H1 (cell line): ENCODE results near the gene PBX1. TPM values are rescaled to one million over a fixed set of nuclear protein-coding genes. Genes with fewer than 3 reads are reported as not detected.

Experiments used
- CTCF ChIA-PET: fragments of 300-600 bp; sonication (Branson Sonifier 250); formaldehyde crosslinking; loops from one replicate; lab custom pipeline; 2021; ENCODE audit not compliant: partially characterized antibody; lab: Charles Lee
- POLR2A ChIA-PET: fragments of 300-600 bp; sonication (Branson Sonifier 250); formaldehyde crosslinking; loops from one replicate; lab custom pipeline; 2021; ENCODE audit warnings: inconsistent platforms; ENCODE audit not compliant: partially characterized antibody; lab: Charles Lee
- DNase-seq, 2 experiments: peaks; one replicate each; pipeline versions ENCODE4 v3.0.0 to v3.0.0-alpha.2; 2010 to 2022; ENCODE audit warnings: low spot score in 2 of 2, low read depth in 1 of 2, mixed read lengths in 1 of 2
- FAIRE-seq: peaks from 2 replicates; lab custom pipeline; 2011; peaks lifted over from hg19 to GRCh38; lab: Jason Lieb, UNC
- H2AFZ ChIP-seq: 2 replicates; pipeline ENCODE4 v1.8.1; 2012; ENCODE audit warnings: low read length, inconsistent platforms
- H2AK5ac ChIP-seq: 2 replicates; pipeline ENCODE4 v1.6.1; 2013; ENCODE audit warnings: low read depth, low read length
- H2BK120ac ChIP-seq: replicated peaks from 2 replicates; pipeline ENCODE3; 2013; ENCODE audit warnings: low read depth, low read length, inconsistent platforms
- H2BK12ac ChIP-seq: 2 replicates; pipeline ENCODE4 v1.6.1; 2013; ENCODE audit warnings: low read depth, low read length
- H2BK15ac ChIP-seq: 2 replicates; pipeline ENCODE4 v1.6.1; 2013; ENCODE audit warnings: low read length
- H2BK20ac ChIP-seq: 2 replicates; pipeline ENCODE4 v1.6.1; 2013; ENCODE audit warnings: low read length
- H2BK5ac ChIP-seq: 2 replicates; pipeline ENCODE4 v1.6.1; 2013; ENCODE audit warnings: low read depth, low read length
- H3K14ac ChIP-seq: 2 replicates; pipeline ENCODE4 v1.6.1; 2013; ENCODE audit warnings: inconsistent platforms; ENCODE audit not compliant: insufficient read length
- H3K18ac ChIP-seq: 2 replicates; pipeline ENCODE4 v1.6.1; 2013; ENCODE audit warnings: low read length; ENCODE audit errors: extremely low read depth
- H3K23ac ChIP-seq: 2 replicates; pipeline ENCODE4 v1.6.1; 2013; ENCODE audit warnings: inconsistent platforms; ENCODE audit not compliant: insufficient read length
- H3K23me2 ChIP-seq: 2 replicates; pipeline ENCODE4 v1.6.1; 2013; ENCODE audit warnings: low read depth, low read length
- H3K27ac ChIP-seq: 2 replicates; pipeline ENCODE4 v1.6.1; 2011; ENCODE audit warnings: low read depth, low read length, inconsistent platforms
- H3K27me3 ChIP-seq, 4 experiments: replicated peaks in 1 of 4; 1 replicate in 1 of 4; 2 replicates in 3 of 4; pipeline versions ENCODE4 v1.6.1 to v1.8.1; 2011 to 2013; ENCODE audit warnings: low read length in 3 of 4, mild to moderate bottlenecking in 3 of 4, inconsistent platforms in 2 of 4, mixed read lengths in 2 of 4, moderate library complexity in 1 of 4; ENCODE audit not compliant: control insufficient read depth in 3 of 4, insufficient read depth in 3 of 4; ENCODE audit errors: extremely low read depth in 1 of 4
- H3K36me3 ChIP-seq, 4 experiments: 2 replicates each; pipeline versions ENCODE4 v1.6.1 to v1.8.1; 2011 to 2013; ENCODE audit warnings: mild to moderate bottlenecking in 4 of 4, low read length in 3 of 4, moderate library complexity in 2 of 4, control low read depth in 1 of 4, inconsistent platforms in 1 of 4; ENCODE audit not compliant: insufficient read depth in 4 of 4, control insufficient read depth in 2 of 4
- H3K4ac ChIP-seq: replicated peaks from 2 replicates; pipeline ENCODE3; 2013; ENCODE audit warnings: low read length, low read depth, mixed read lengths, inconsistent platforms; ENCODE audit not compliant: insufficient read length
- H3K4me1 ChIP-seq, 4 experiments: replicated peaks in 1 of 4; 1 replicate in 1 of 4; 2 replicates in 3 of 4; pipeline versions ENCODE4 v1.6.1 to v1.8.1; 2011 to 2013; ENCODE audit warnings: low read length in 3 of 4, inconsistent platforms in 2 of 4, mixed read lengths in 1 of 4; ENCODE audit not compliant: insufficient read depth in 4 of 4, control insufficient read depth in 3 of 4
- H3K4me2 ChIP-seq, 2 experiments: 2 replicates each; pipeline versions ENCODE4 v1.6.1 to v1.8.1; 2011 to 2013; ENCODE audit warnings: low read depth in 2 of 2, low read length in 2 of 2, control low read depth in 1 of 2, inconsistent platforms in 1 of 2, mild to moderate bottlenecking in 1 of 2; ENCODE audit not compliant: insufficient read depth in 1 of 2
- H3K4me3 ChIP-seq, 4 experiments: fragments of 200-600, 300-600 bp in 1 of 4; sonication (generic), shearing (Covaris generic), sonication (Bioruptor Twin) in 1 of 4; 2 replicates each; pipeline versions ENCODE4 v1.5.1 to v1.8.1; 2011 to 2016; ENCODE audit warnings: low read length in 4 of 4, low read depth in 3 of 4, control low read depth in 2 of 4, inconsistent platforms in 2 of 4, mild to moderate bottlenecking in 2 of 4, mixed read lengths in 1 of 4, moderate library complexity in 1 of 4; ENCODE audit not compliant: insufficient read depth in 2 of 4; ENCODE audit errors: extremely low read depth in 1 of 4
- H3K56ac ChIP-seq: replicated peaks from 2 replicates; pipeline ENCODE3; 2013; ENCODE audit warnings: low read depth, mild to moderate bottlenecking, mixed read lengths, low read length, inconsistent platforms; ENCODE audit not compliant: insufficient read length
- H3K79me1 ChIP-seq: 2 replicates; pipeline ENCODE4 v1.6.1; 2013; ENCODE audit warnings: low read depth, low read length, control low read depth
- H3K79me2 ChIP-seq, 2 experiments: 2 replicates each; pipeline versions ENCODE4 v1.6.1 to v1.8.1; 2012 to 2013; ENCODE audit warnings: low read length in 2 of 2, mild to moderate bottlenecking in 2 of 2, inconsistent platforms in 1 of 2; ENCODE audit not compliant: insufficient read depth in 2 of 2, control insufficient read depth in 1 of 2
- H3K9ac ChIP-seq, 4 experiments: replicated peaks in 1 of 4; 1 replicate in 1 of 4; 2 replicates in 3 of 4; pipeline versions ENCODE4 v1.6.1 to v1.8.1; 2011 to 2013; ENCODE audit warnings: low read depth in 3 of 4, low read length in 3 of 4, control low read depth in 2 of 4, mild to moderate bottlenecking in 2 of 4, moderate library complexity in 2 of 4, inconsistent platforms in 1 of 4; ENCODE audit errors: extremely low read depth in 1 of 4
- H3K9me3 ChIP-seq, 2 experiments: 2 replicates each; pipeline versions ENCODE4 v1.6.1 to v1.8.1; 2012 to 2013; ENCODE audit warnings: mild to moderate bottlenecking in 2 of 2, moderate library complexity in 2 of 2, control low read depth in 1 of 2, inconsistent platforms in 1 of 2, low read depth in 1 of 2, low read length in 1 of 2, mixed read lengths in 1 of 2; ENCODE audit not compliant: insufficient read depth in 2 of 2
- H4K20me1 ChIP-seq, 2 experiments: replicated peaks in 1 of 2; 2 replicates each; pipeline versions ENCODE3 to v1.8.1; 2011 to 2013; ENCODE audit warnings: inconsistent platforms in 2 of 2, low read length in 2 of 2, mild to moderate bottlenecking in 1 of 2; ENCODE audit not compliant: insufficient read depth in 2 of 2, control insufficient read depth in 1 of 2
- H4K5ac ChIP-seq: 2 replicates; pipeline ENCODE4 v1.6.1; 2013; ENCODE audit warnings: low read length, low read depth, mixed read lengths, inconsistent platforms; ENCODE audit not compliant: insufficient read length
- H4K8ac ChIP-seq: 2 replicates; pipeline ENCODE4 v1.8.0; 2013; ENCODE audit warnings: mild to moderate bottlenecking, moderate library complexity, low read length, inconsistent platforms; ENCODE audit not compliant: insufficient read depth; ENCODE audit errors: extremely low read depth
- H4K91ac ChIP-seq: replicated peaks from 2 replicates; pipeline ENCODE3; 2013; ENCODE audit warnings: low read length, mixed read lengths, inconsistent platforms; ENCODE audit not compliant: insufficient read length
- CEBPB ChIP-seq: IDR thresholded peaks from 2 replicates; pipeline ENCODE4 v1.6.1; 2012; ENCODE audit warnings: low read depth, low read length
- EP300 ChIP-seq, 2 experiments: IDR thresholded peaks; 1 replicate in 1 of 2; 2 replicates in 1 of 2; pipeline ENCODE4 v1.6.1; 2011 to 2012; ENCODE audit warnings: low read depth in 2 of 2, low read length in 2 of 2, mild to moderate bottlenecking in 2 of 2, borderline replicate concordance in 1 of 2, inconsistent platforms in 1 of 2, moderate library complexity in 1 of 2
- HDAC6 ChIP-seq: IDR thresholded peaks from one replicate; pipeline ENCODE4 v1.7.1; 2012; ENCODE audit warnings: low read depth, mild to moderate bottlenecking, inconsistent platforms, low read length, moderate library complexity
- MAFK ChIP-seq: IDR thresholded peaks from 2 replicates; pipeline ENCODE4 v1.6.1; 2012; ENCODE audit warnings: low read depth, mild to moderate bottlenecking, improper control_type of control experiment, low read length
- NRF1 ChIP-seq: IDR thresholded peaks from 2 replicates; pipeline ENCODE4 v1.6.1; 2011; ENCODE audit warnings: mild to moderate bottlenecking, low read depth, low read length, improper control_type of control experiment
- RBBP5 ChIP-seq: IDR thresholded peaks from 2 replicates; pipeline ENCODE4 v1.7.1; 2012; ENCODE audit warnings: low read depth, mild to moderate bottlenecking, inconsistent platforms, low read length, moderate library complexity, borderline replicate concordance
- RFX5 ChIP-seq: IDR thresholded peaks from 2 replicates; pipeline ENCODE4 v1.6.1; 2011; ENCODE audit warnings: low read depth, low read length, improper control_type of control experiment, borderline replicate concordance
- RXRA ChIP-seq: IDR thresholded peaks from 2 replicates; pipeline ENCODE4 v1.6.1; 2011; ENCODE audit warnings: low read depth, mild to moderate bottlenecking, low read length, moderate library complexity; ENCODE audit not compliant: insufficient read depth
- SAP30 ChIP-seq: fragments of 300-600 bp; sonication (generic); IDR thresholded peaks from 2 replicates; pipeline ENCODE4 v1.7.1; 2012; ENCODE audit warnings: low read length, moderate library complexity, mild to moderate bottlenecking, inconsistent platforms; ENCODE audit not compliant: insufficient read depth, insufficient replicate concordance
- TCF12 ChIP-seq: IDR thresholded peaks from 2 replicates; pipeline ENCODE4 v1.6.1; 2011; ENCODE audit warnings: low read depth, mild to moderate bottlenecking, low read length
- ZNF274 ChIP-seq: IDR thresholded peaks from 2 replicates; pipeline ENCODE4 v1.7.0; 2012; ENCODE audit warnings: low read length, borderline replicate concordance; ENCODE audit errors: extremely low read depth
- WGBS, 2 experiments: shearing (Covaris generic) in 1 of 2; methylation state at CpG; one replicate each; pipeline versions ENCODE4 v1.1.6 to v1.1.7; 2013 to 2015; ENCODE audit warnings: low lambda C conversion rate in 2 of 2, mixed read lengths in 2 of 2, inconsistent platforms in 1 of 2, low coverage in 1 of 2, missing lambda C conversion rate in 1 of 2; ENCODE audit not compliant: insufficient replicate concordance in 2 of 2, insufficient coverage in 1 of 2, insufficient read length in 1 of 2; ENCODE audit errors: extremely low coverage in 1 of 2, missing lambda C conversion rate in 1 of 2; 5-methylcytosine and 5-hydroxymethylcytosine counted together
- polyA plus RNA-seq, 7 experiments: library from polyadenylated mRNA; depleted of rRNA in 3 of 7; stranded (reverse) in 5 of 7; unstranded in 2 of 7; fragments of >200 nt in 5 of 7; fragments of 200-250 nt in 2 of 7; gene quantifications; 1 replicate in 5 of 7; 2 replicates in 1 of 7; 4 replicates in 1 of 7; pipeline versions ENCODE4 v1.2.1 to v1.2.3, GENCODE V29; 2011 to 2013; ENCODE audit warnings: missing spikeins in 2 of 7, mixed read lengths in 2 of 7
- total RNA-seq: library from RNA; stranded (reverse); fragmentation: NEBNext Ultra II Directional; extraction: Animal tissue kit (Norgen Biotek cat#: 25700); gene quantifications from 2 replicates; pipeline ENCODE4 v1.2.1, GENCODE V29; 2021
- TF ChIP-seq, protein P1 (sequence below): IDR thresholded peaks from 2 replicates; pipeline ENCODE4 v1.6.1; 2012; ENCODE audit warnings: low read length, inconsistent platforms

The PBX1 gene
- total and polyA plus RNA-seq, 2 of the 8 experiments (the other 6 are each of a cell fraction or from before 2014, with no cell fraction given): 87.4 to 124 TPM

DNA sequence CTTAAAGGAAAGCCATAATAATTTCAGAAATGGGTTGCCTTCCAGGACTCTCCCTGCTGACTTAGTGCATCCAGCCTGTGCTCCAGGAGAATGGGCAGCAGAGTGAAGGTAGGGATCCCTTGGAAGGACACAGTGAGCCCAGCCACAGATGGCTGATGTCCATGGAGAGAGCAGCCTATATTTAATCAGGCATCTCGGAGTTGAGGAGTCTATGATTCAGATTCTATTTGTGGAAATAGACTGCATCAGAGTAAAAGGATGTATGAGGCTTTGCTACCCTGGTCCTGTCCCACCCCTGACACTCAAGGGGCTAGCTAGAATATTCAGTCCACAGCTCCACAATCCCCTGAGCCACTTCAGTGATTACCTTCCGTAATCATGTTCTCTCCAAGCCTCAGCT lies 43.8 kb upstream of the PBX1 start:
- Histone ChIP-seq H2AFZ (no peak overlapping the region), H2BK120ac (no peak overlapping the region), H3K23ac (no peak overlapping the region), H3K4ac (no peak overlapping the region), H3K9me3 (no peaks in the 10 kb centered on the region), H3K56ac (no peak overlapping the region), H3K4me1 (peaks cover 0 to 4% (median 0%) of the 10 kb centered on the region in 4 experiments; a peak in 1 of 7 replicates), H4K5ac (no peak overlapping the region), H3K18ac (no peak overlapping the region), H3K23me2 (no peaks in the 10 kb centered on the region), H3K9ac (no peak overlapping the region), H2BK20ac (no peak overlapping the region), H3K14ac (no peak overlapping the region), H2AK5ac (no peak overlapping the region), H4K20me1 (no peaks in the 10 kb centered on the region), H2BK12ac (no peak overlapping the region), H3K36me3 (no peaks in the 10 kb centered on the region), H3K79me1 (no peaks in the 10 kb centered on the region), H3K27ac (no peak overlapping the region), H3K79me2 (no peaks in the 10 kb centered on the region), H3K27me3 (no peaks in the 10 kb centered on the region), H3K4me3 (no peak overlapping the region), H4K8ac (no peak overlapping the region), H2BK15ac (no peak overlapping the region), H3K4me2 (no peak overlapping the region), H2BK5ac (no peak overlapping the region), H4K91ac (no peak overlapping the region)
- 91% methylated on average over 2 of the region's 2 CpGs; no CpG with 5 or more reads in 1 of the 2 experiments for WGBS, 2 experiments
- TF ChIP-seq, protein P1, sequence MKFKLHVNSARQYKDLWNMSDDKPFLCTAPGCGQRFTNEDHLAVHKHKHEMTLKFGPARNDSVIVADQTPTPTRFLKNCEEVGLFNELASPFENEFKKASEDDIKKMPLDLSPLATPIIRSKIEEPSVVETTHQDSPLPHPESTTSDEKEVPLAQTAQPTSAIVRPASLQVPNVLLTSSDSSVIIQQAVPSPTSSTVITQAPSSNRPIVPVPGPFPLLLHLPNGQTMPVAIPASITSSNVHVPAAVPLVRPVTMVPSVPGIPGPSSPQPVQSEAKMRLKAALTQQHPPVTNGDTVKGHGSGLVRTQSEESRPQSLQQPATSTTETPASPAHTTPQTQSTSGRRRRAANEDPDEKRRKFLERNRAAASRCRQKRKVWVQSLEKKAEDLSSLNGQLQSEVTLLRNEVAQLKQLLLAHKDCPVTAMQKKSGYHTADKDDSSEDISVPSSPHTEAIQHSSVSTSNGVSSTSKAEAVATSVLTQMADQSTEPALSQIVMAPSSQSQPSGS: no peak
- TF ChIP-seq RFX5 (no peak), NRF1 (no peak), SAP30 (no peak), MAFK (no peak), RXRA (no peak), ZNF274 (no peak), RBBP5 (no peak), CEBPB (no peak), HDAC6 (no peak), TCF12 (no peak), EP300 (IDR thresholded peaks at IDR 0.05; ENCODE audit: borderline replicate concordance in 1 of 2, low read depth in 2 of 2, low read length in 2 of 2) (no peak)
- CTCF ChIA-PET: interaction anchor here (1.0 to 1.6 kb wide), 4 partner anchors 11 to 149 kb away, joined by 3 to 4 read pairs (median 4); no protein-coding TSS in a partner anchor
- POLR2A ChIA-PET: no interaction called here
- no peak for FAIRE-seq
- DNase-seq: no peak
